Upper lobe of left lung (tissue), 4 donors: ENCODE measurements around the gene MON1A.

Source experiments
- POLR2A ChIP-seq, 4 donors: fragments of 450-650 bp; IDR thresholded peaks; one replicate each; pipeline ENCODE4 v1.5.1; 2016 to 2017; ENCODE audit warnings: antibody characterized with exemption in 4 of 4, mild to moderate bottlenecking in 2 of 4
- POLR2AphosphoS5 ChIP-seq, 2 donors: sonication (generic); formaldehyde crosslinking; IDR thresholded peaks; one replicate each; pipeline ENCODE4 v1.5.1; 2017; ENCODE audit warnings: antibody characterized with exemption in 2 of 2

DNA sequence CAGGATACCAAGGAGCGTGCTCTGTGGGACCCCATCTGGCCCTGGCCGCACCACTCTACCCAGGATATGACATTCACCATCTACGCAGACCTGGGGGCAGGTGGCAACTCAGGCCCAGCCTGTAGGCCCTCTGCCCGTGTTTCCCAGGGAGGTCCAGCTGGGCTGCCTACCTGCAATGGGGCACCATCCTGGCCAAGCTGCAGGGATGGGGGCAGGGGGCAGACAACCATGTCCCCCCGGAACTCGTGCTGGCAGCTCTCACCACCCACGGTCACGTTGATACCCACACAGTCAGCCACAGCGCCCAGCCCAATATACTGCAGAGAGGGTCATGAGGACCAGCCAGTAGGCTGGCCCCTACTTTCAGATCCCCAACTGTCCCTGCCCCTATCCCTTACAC, 33.8 kb downstream of the MON1A start:
- no peak for TF ChIP-seq POLR2AphosphoS5 (IDR thresholded peaks at IDR 0.05)
- TF ChIP-seq POLR2A (IDR thresholded peaks at IDR 0.05), result no peak
